Smooth muscle cell (in vitro differentiated cells): ENCODE results near the gene PICK1. TPM values are rescaled to one million over a fixed set of nuclear protein-coding genes. Genes with fewer than 3 reads are reported as not detected.

Experiments used
- DNase-seq: peaks from one replicate; lab custom pipeline; 2025; ENCODE audit not compliant: unreplicated experiment; lab: John Stamatoyannopoulos, UW
- H2AFZ ChIP-seq: fragments of 200-600 bp; sonication (generic); 2 replicates; pipeline ENCODE4 v1.6.0; 2016; ENCODE audit warnings: antibody characterized with exemption, low read depth, mild to moderate bottlenecking
- H3F3A ChIP-seq: fragments of 200-600 bp; sonication (generic); 2 replicates; pipeline ENCODE4 v1.6.0; 2017; ENCODE audit warnings: antibody characterized with exemption, low read depth
- H3K27ac ChIP-seq: fragments of 200-600 bp; sonication (generic); 2 replicates; pipeline ENCODE4 v1.5.1; 2016; ENCODE audit warnings: low read depth, mild to moderate bottlenecking
- H3K27me3 ChIP-seq: fragments of 200-600 bp; sonication (generic); 2 replicates; pipeline ENCODE4 v1.6.1; 2016; ENCODE audit warnings: low read depth, mild to moderate bottlenecking
- H3K36me3 ChIP-seq: fragments of 200-600 bp; sonication (generic); 2 replicates; pipeline ENCODE4 v1.5.1; 2016; ENCODE audit warnings: low read depth
- H3K4me1 ChIP-seq: fragments of 200-600 bp; sonication (generic); 2 replicates; pipeline ENCODE4 v1.5.1; 2016; ENCODE audit warnings: low read depth
- H3K4me2 ChIP-seq: fragments of 200-600 bp; sonication (generic); 2 replicates; pipeline ENCODE4 v1.6.0; 2016; ENCODE audit warnings: mild to moderate bottlenecking
- H3K4me3 ChIP-seq: fragments of 200-600 bp; sonication (generic); 2 replicates; pipeline ENCODE4 v1.5.1; 2016; ENCODE audit warnings: mild to moderate bottlenecking
- H3K79me2 ChIP-seq: fragments of 200-600 bp; sonication (generic); 2 replicates; pipeline ENCODE4 v1.6.0; 2016; ENCODE audit warnings: low read depth, mild to moderate bottlenecking
- H3K9ac ChIP-seq: fragments of 200-600 bp; sonication (generic); 2 replicates; pipeline ENCODE4 v1.6.0; 2016; ENCODE audit warnings: low read depth
- H3K9me3 ChIP-seq: fragments of 200-600 bp; sonication (generic); replicated peaks from 2 replicates; pipeline ENCODE4 v1.5.1; 2016; ENCODE audit warnings: low read depth
- H4K20me1 ChIP-seq: fragments of 200-600 bp; sonication (generic); 2 replicates; pipeline ENCODE4 v1.6.0; 2016; ENCODE audit warnings: low read depth
- WGBS: methylation state at CpG from one replicate; pipeline ENCODE4 v1.1.7; 2016; ENCODE audit warnings: low lambda C conversion rate; 5-methylcytosine and 5-hydroxymethylcytosine counted together
- polyA plus RNA-seq: library from polyadenylated mRNA; unstranded; fragments of >200 nt; fragmentation: Nextera tagmentation; extraction: Ambion mirVana; gene quantifications from 2 replicates; pipeline ENCODE4 v1.2.1, GENCODE V29; 2016
- total RNA-seq: library from RNA; depleted of rRNA; stranded (reverse); fragments of >200 nt; gene quantifications from 2 replicates; pipeline ENCODE4 v1.2.3, GENCODE V29; 2014
- TF ChIP-seq, protein P1 (sequence below): fragments of 200-600 bp; sonication (generic); IDR thresholded peaks from 2 replicates; pipeline ENCODE4 v1.5.1; 2017; ENCODE audit warnings: borderline replicate concordance, mild to moderate bottlenecking, antibody characterized with exemption; ENCODE audit not compliant: insufficient read depth, poor library complexity, severe bottlenecking

PICK1 gene
- total and polyA plus RNA-seq, 2 experiments from 2014 or later: 8.8 to 17.5 TPM

DNA sequence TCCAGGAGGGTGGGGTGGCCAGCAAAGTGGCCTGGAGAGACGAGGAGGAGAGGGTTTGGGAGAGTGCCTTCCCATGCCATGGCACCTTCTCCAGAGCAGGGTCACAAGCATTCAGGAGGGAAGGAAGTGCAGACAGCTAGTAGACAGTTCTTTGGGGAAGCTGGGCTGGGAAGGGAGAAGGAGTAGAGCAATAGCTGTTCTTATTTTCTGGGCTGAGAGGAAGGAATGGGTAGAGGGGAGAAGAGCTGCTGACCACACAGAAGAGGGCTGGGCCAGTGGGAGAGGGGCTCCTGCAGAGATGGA, 14.8 kb upstream of the PICK1 start:
- Histone ChIP-seq H3K27me3 (no peaks in the 10 kb centered on the region), H3K9me3 (no peaks in the 10 kb centered on the region), H3K9ac (no peak overlapping the region), H3K4me3 (no peak overlapping the region), H3K36me3 (no peaks in the 10 kb centered on the region), H4K20me1 (no peaks in the 10 kb centered on the region), H3F3A (no peaks in the 10 kb centered on the region), H3K4me1 (no peaks in the 10 kb centered on the region), H3K27ac (no peak overlapping the region), H3K4me2 (no peak overlapping the region), H3K79me2 (no peaks in the 10 kb centered on the region), H2AFZ (no peak overlapping the region)
- TF ChIP-seq, protein P1, sequence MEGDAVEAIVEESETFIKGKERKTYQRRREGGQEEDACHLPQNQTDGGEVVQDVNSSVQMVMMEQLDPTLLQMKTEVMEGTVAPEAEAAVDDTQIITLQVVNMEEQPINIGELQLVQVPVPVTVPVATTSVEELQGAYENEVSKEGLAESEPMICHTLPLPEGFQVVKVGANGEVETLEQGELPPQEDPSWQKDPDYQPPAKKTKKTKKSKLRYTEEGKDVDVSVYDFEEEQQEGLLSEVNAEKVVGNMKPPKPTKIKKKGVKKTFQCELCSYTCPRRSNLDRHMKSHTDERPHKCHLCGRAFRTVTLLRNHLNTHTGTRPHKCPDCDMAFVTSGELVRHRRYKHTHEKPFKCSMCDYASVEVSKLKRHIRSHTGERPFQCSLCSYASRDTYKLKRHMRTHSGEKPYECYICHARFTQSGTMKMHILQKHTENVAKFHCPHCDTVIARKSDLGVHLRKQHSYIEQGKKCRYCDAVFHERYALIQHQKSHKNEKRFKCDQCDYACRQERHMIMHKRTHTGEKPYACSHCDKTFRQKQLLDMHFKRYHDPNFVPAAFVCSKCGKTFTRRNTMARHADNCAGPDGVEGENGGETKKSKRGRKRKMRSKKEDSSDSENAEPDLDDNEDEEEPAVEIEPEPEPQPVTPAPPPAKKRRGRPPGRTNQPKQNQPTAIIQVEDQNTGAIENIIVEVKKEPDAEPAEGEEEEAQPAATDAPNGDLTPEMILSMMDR: no peak
- DNase-seq: no peak
- 75% methylated on average over 1 of the region's 1 CpG for WGBS

- Histone ChIP-seq H3K79me2 (no peaks in the 10 kb centered on the region), H3K36me3 (no peaks in the 10 kb centered on the region), H3K27me3 (peaks cover 5% of the 10 kb centered on the region), H3K4me2 (no peak overlapping the region), H3K9me3 (no peaks in the 10 kb centered on the region), H3K9ac (no peak overlapping the region), H3K4me1 (no peaks in the 10 kb centered on the region), H3K4me3 (no peak overlapping the region), H4K20me1 (no peaks in the 10 kb centered on the region), H3F3A (no peaks in the 10 kb centered on the region), H3K27ac (no peak overlapping the region), H2AFZ (no peak overlapping the region)
- WGBS: 93% methylated on average over 16 of the region's 16 CpGs
- TF ChIP-seq, protein P1: no peak
- DNase-seq: no peak
Observed at GRCh38 chr22:38043151-38044039, 13.8 kb upstream of the PICK1 start.

- H2AFZ ChIP-seq: no peak overlapping the region
Observed at GRCh38 chr22:38046070-38046748, 11.0 kb upstream of the PICK1 start.

More at GRCh38 chr22:38046070-38046748, 11.0 kb upstream of the PICK1 start:
- peaks cover 8% of the 10 kb centered on the region for H3K27me3 ChIP-seq
- no peak overlapping the region for H3K27ac ChIP-seq
- H3K36me3 ChIP-seq: no peaks in the 10 kb centered on the region
- H3K9me3 ChIP-seq: no peaks in the 10 kb centered on the region
- no peaks in the 10 kb centered on the region for H3K79me2 ChIP-seq
- no peak overlapping the region for H3K9ac ChIP-seq
- no peaks in the 10 kb centered on the region for H3F3A ChIP-seq
- H4K20me1 ChIP-seq: no peaks in the 10 kb centered on the region
- H3K4me1 ChIP-seq: no peaks in the 10 kb centered on the region
- 89% methylated on average over 14 of the region's 14 CpGs for WGBS
- TF ChIP-seq, protein P1: no peak
- H3K4me3 ChIP-seq: no peak overlapping the region
- DNase-seq: no peak
- no peak overlapping the region for H3K4me2 ChIP-seq
